HepG2 (cell line): ENCODE data around the gene SECTM1. TPM values are rescaled to one million over a fixed set of nuclear protein-coding genes. Genes with fewer than 3 reads are reported as not detected.

Experiments
- ATAC-seq: fragments of 200-7000 bp; cut with Tn5 transposase; 3 replicates; pipeline ENCODE4 v1.9.1; 2020; ENCODE audit warnings: mild to moderate bottlenecking, moderate library complexity
- BruUV-seq: library from RNA; stranded (reverse); fragments of 400-500 nt; replicated peaks from 2 replicates; lab custom pipeline; 2021; lab: Mats Ljungman, UMichigan
- CTCF ChIA-PET: fragments of 300-600 bp; formaldehyde crosslinking; extraction: SDS; loops from one replicate; lab custom pipeline; 2021; ENCODE audit warnings: low total read pairs, inconsistent platforms, low intra/inter-chr PET ratio; lab: Yijun Ruan, JAX
- POLR2A ChIA-PET: fragments of 350-600 bp; sonication (Branson Sonifier 250); formaldehyde crosslinking; loops from one replicate; lab custom pipeline; 2020; ENCODE audit warnings: antibody characterized with exemption, inconsistent platforms; lab: Yijun Ruan, JAX
- DNase-seq: peaks from one replicate; pipeline ENCODE4 v3.0.0-alpha.2; 2015; ENCODE audit warnings: low spot score
- FAIRE-seq: peaks from 3 replicates; lab custom pipeline; 2011; peaks lifted over from hg19 to GRCh38; lab: Jason Lieb, UNC
- H2AFZ ChIP-seq: one replicate; pipeline ENCODE4 v1.6.1; 2011; ENCODE audit warnings: low read length, inconsistent platforms
- H3K27ac ChIP-seq: fragments of 300-600 bp; 3 replicates; pipeline ENCODE4 v1.8.0; 2011; ENCODE audit warnings: mixed run types, mild to moderate bottlenecking, mixed read lengths, low read length, inconsistent platforms; ENCODE audit not compliant: insufficient read depth; ENCODE audit errors: extremely low read length
- H3K27me3 ChIP-seq, 2 experiments: fragments of 200-600 bp in 1 of 2; 2 replicates in 1 of 2; 3 replicates in 1 of 2; pipeline versions ENCODE4 v1.6.0 to v1.8.0; 2011; ENCODE audit warnings: low read length in 2 of 2, mild to moderate bottlenecking in 2 of 2, moderate library complexity in 2 of 2, inconsistent platforms in 1 of 2; ENCODE audit not compliant: insufficient read depth in 2 of 2, control insufficient read depth in 1 of 2
- H3K36me3 ChIP-seq, 2 experiments: fragments of 200-600 bp in 1 of 2; replicated peaks in 1 of 2; 2 replicates in 1 of 2; 3 replicates in 1 of 2; pipeline versions ENCODE4 v1.5.1 to v1.8.0; 2011; ENCODE audit warnings: low read length in 2 of 2, inconsistent platforms in 1 of 2; ENCODE audit not compliant: insufficient read depth in 2 of 2, control insufficient read depth in 1 of 2
- H3K4me1 ChIP-seq: 2 replicates; pipeline ENCODE4 v1.5.1; 2012; ENCODE audit warnings: low read length, inconsistent platforms; ENCODE audit not compliant: insufficient read depth
- H3K4me2 ChIP-seq: 2 replicates; pipeline ENCODE4 v1.6.0; 2011; ENCODE audit warnings: low read depth, low read length, inconsistent platforms
- H3K4me3 ChIP-seq, 3 experiments: fragments of 200-600 bp in 1 of 3; sonication (generic), shearing (Covaris generic) in 1 of 3; replicated peaks in 1 of 3; 2 replicates each; pipeline ENCODE4 v1.5.1; 2011 to 2016; ENCODE audit warnings: low read length in 3 of 3, inconsistent platforms in 2 of 3, low read depth in 2 of 3, mild to moderate bottlenecking in 2 of 3, control low read depth in 1 of 3, mixed read lengths in 1 of 3; ENCODE audit not compliant: insufficient read depth in 1 of 3
- H3K79me2 ChIP-seq: one replicate; pipeline ENCODE4 v1.6.1; 2011; ENCODE audit warnings: low read length, inconsistent platforms; ENCODE audit not compliant: insufficient read depth
- H3K9ac ChIP-seq: 2 replicates; pipeline ENCODE4 v1.6.0; 2011; ENCODE audit warnings: mild to moderate bottlenecking, low read depth, low read length, inconsistent platforms; ENCODE audit not compliant: insufficient read depth
- H3K9me3 ChIP-seq: 2 replicates; pipeline ENCODE4 v1.5.1; 2012; ENCODE audit warnings: mild to moderate bottlenecking, low read length
- H4K20me1 ChIP-seq: 2 replicates; pipeline ENCODE4 v1.6.0; 2011; ENCODE audit warnings: inconsistent platforms, mild to moderate bottlenecking, low read length, moderate library complexity; ENCODE audit not compliant: insufficient read depth
- AKAP8 ChIP-seq: sonication (generic); formaldehyde crosslinking; IDR thresholded peaks from 2 replicates; pipeline ENCODE4 v1.5.1; 2020; ENCODE audit warnings: mild to moderate bottlenecking, missing genetic modification reagents
- ATF4 ChIP-seq, 2 experiments: fragments of 450-650 bp in 1 of 2; sonication (generic) in 1 of 2; formaldehyde crosslinking; IDR thresholded peaks; 2 replicates each; pipeline versions ENCODE4 v1.5.0 to v1.8.0; 2020 to 2022; ENCODE audit warnings: mild to moderate bottlenecking in 1 of 2, missing genetic modification reagents in 1 of 2
- ATF7-NPFF ChIP-seq: sonication (generic); formaldehyde crosslinking; IDR thresholded peaks from 2 replicates; pipeline ENCODE4 v1.8.1; 2023; ENCODE audit warnings: mild to moderate bottlenecking, low read depth, missing genetic modification reagents, moderate library complexity
- EP300 ChIP-seq, 3 experiments: sonication (generic) in 1 of 3; formaldehyde crosslinking in 1 of 3; IDR thresholded peaks; 2 replicates each; pipeline versions ENCODE4 v1.5.1 to v1.6.1; 2011 to 2020; ENCODE audit warnings: low read depth in 2 of 3, low read length in 2 of 3, borderline replicate concordance in 1 of 3, improper control_type of control experiment in 1 of 3, mild to moderate bottlenecking in 1 of 3, missing genetic modification reagents in 1 of 3, moderate library complexity in 1 of 3
- HNRNPLL ChIP-seq: fragments of 200-400 bp; formaldehyde crosslinking; IDR thresholded peaks from 2 replicates; pipeline ENCODE4 v1.6.1; 2017; ENCODE audit warnings: mild to moderate bottlenecking, low read depth, low read length; ENCODE audit not compliant: poor library complexity, severe bottlenecking
- KDM5B ChIP-seq: sonication (generic); formaldehyde crosslinking; IDR thresholded peaks from 2 replicates; pipeline ENCODE4 v1.4.0; 2020; ENCODE audit warnings: missing genetic modification reagents, mild to moderate bottlenecking, borderline replicate concordance
- LCORL ChIP-seq, 2 experiments: fragments of 450-650 bp in 1 of 2; sonication (generic) in 1 of 2; formaldehyde crosslinking in 1 of 2; IDR thresholded peaks; 2 replicates each; pipeline versions ENCODE4 v1.5.0 to v1.6.1; 2017 to 2020; ENCODE audit warnings: antibody characterized with exemption in 1 of 2, missing genetic modification reagents in 1 of 2
- SP1 ChIP-seq, 2 experiments: fragments of 450-650 bp in 1 of 2; sonication (generic) in 1 of 2; formaldehyde crosslinking in 1 of 2; IDR thresholded peaks; 2 replicates each; pipeline versions ENCODE4 v1.4.0 to v1.6.1; 2016 to 2020; ENCODE audit warnings: missing genetic modification reagents in 1 of 2
- THAP11 ChIP-seq: IDR thresholded peaks from 2 replicates; pipeline ENCODE4 v1.6.1; 2016; ENCODE audit warnings: missing biosample characterization, missing genetic modification reagents
- WIZ ChIP-seq: sonication (generic); formaldehyde crosslinking; IDR thresholded peaks from 2 replicates; pipeline ENCODE4 v1.5.1; 2020; ENCODE audit warnings: mild to moderate bottlenecking, missing genetic modification reagents
- ZNF350 ChIP-seq: sonication (generic); formaldehyde crosslinking; IDR thresholded peaks from 2 replicates; pipeline ENCODE4 v1.4.0; 2020; ENCODE audit warnings: mild to moderate bottlenecking, low read depth, missing genetic modification reagents, borderline replicate concordance
- ZZZ3 ChIP-seq: sonication (generic); formaldehyde crosslinking; IDR thresholded peaks from 2 replicates; pipeline ENCODE4 v1.4.0; 2020; ENCODE audit warnings: missing genetic modification reagents, mild to moderate bottlenecking, borderline replicate concordance
- whole genome bisulfite sequencing: methylation state at CpG from one replicate; pipeline ENCODE4 v1.1.6; 2017; ENCODE audit warnings: low lambda C conversion rate; 5-methylcytosine and 5-hydroxymethylcytosine counted together
- in situ Hi-C: cut with HindIII; loops from 2 replicates; pipeline ENCODE4 v1.10.0; 2017; ENCODE audit warnings: low pct_unique_long_range_greater_than_20kb; ENCODE audit not compliant: extremely low pct_ligation_motif_present
- intact Hi-C: fragments of 100-400 bp; cut with micrococcal nuclease; formaldehyde crosslinking; loops from one replicate; pipeline ENCODE4 v1.10.0; 2022; ENCODE audit not compliant: unreplicated experiment
- polyA plus RNA-seq, 8 experiments: library from polyadenylated mRNA; depleted of rRNA in 3 of 8; stranded (reverse) in 7 of 8; unstranded in 1 of 8; fragments of >200 nt; fragmentation: Illumina TruSeq in 4 of 8; extraction: Trizol in 4 of 8; gene quantifications; 2 replicates each; pipeline versions ENCODE4 v1.2.1 to v1.2.3, GENCODE V29; 2011 to 2016; ENCODE audit warnings: low read depth in 4 of 8, missing spikeins in 1 of 8, mixed read lengths in 1 of 8; ENCODE audit not compliant: insufficient read depth in 1 of 8
- total RNA-seq, 5 experiments: library from RNA; depleted of rRNA; stranded (reverse); fragments of >200 nt; fragmentation: Illumina TruSeq; extraction: Trizol; gene quantifications; 2 replicates each; pipeline ENCODE4 v1.2.3, GENCODE V29; 2016; ENCODE audit warnings: low read depth in 1 of 5
- TF ChIP-seq, protein P1 (sequence below): sonication (generic); formaldehyde crosslinking; IDR thresholded peaks from 2 replicates; pipeline ENCODE4 v1.8.0; 2022; ENCODE audit warnings: mild to moderate bottlenecking, missing genetic modification reagents, moderate library complexity

SECTM1 gene
- total and polyA plus RNA-seq, 2 of the 13 experiments (the other 11 are each of a cell fraction or from before 2014, with no cell fraction given) = 3.5 to 5.3 TPM

- H3K4me2 ChIP-seq = peak overlapping the region; percentile 68; the same call in 1 of the 2 replicates
- H2AFZ ChIP-seq = no peak overlapping the region
- no peaks in the 10 kb centered on the region for H3K36me3 ChIP-seq
- H3K27me3 ChIP-seq = no peaks in the 10 kb centered on the region
- 67% methylated on average over 2 of the region's 2 CpGs for WGBS
- intact Hi-C loops = no loop called here
- H3K27ac ChIP-seq = no peak overlapping the region
- H4K20me1 ChIP-seq = no peaks in the 10 kb centered on the region
- H3K4me1 ChIP-seq = peaks cover 71% of the 10 kb centered on the region
- CTCF ChIA-PET = interaction anchor here (0.6 kb wide), 1 partner anchor 67 kb away, joined by 3 read pairs; no protein-coding TSS in a partner anchor
- TF ChIP-seq WIZ (CRISPR knock-in tag) = no peak
- peak; percentile 9 for TF ChIP-seq HNRNPLL
- peak; percentile 3; the same call in 1 of the 2 replicates for TF ChIP-seq KDM5B (CRISPR knock-in tag)
- no peak for TF ChIP-seq THAP11 (CRISPR knock-in tag)
- 0 out of 2 replicates have a peak, but pooled peaks have one; percentile 45 for TF ChIP-seq ZNF350 (CRISPR knock-in tag)
- no peak for TF ChIP-seq LCORL (IDR thresholded peaks at IDR 0.05)
- no peak for TF ChIP-seq LCORL (CRISPR knock-in tag; IDR thresholded peaks at IDR 0.05)
- no peak for TF ChIP-seq AKAP8
- no peak for TF ChIP-seq ZZZ3
- TF ChIP-seq ATF7-NPFF (CRISPR knock-in tag) = 0 out of 2 replicates have a peak, but pooled peaks have one; percentile 16
- TF ChIP-seq SP1 (IDR thresholded peaks at IDR 0.05) = no peak
- TF ChIP-seq SP1 (CRISPR knock-in tag; IDR thresholded peaks at IDR 0.05) = no peak
- TF ChIP-seq, protein P1, sequence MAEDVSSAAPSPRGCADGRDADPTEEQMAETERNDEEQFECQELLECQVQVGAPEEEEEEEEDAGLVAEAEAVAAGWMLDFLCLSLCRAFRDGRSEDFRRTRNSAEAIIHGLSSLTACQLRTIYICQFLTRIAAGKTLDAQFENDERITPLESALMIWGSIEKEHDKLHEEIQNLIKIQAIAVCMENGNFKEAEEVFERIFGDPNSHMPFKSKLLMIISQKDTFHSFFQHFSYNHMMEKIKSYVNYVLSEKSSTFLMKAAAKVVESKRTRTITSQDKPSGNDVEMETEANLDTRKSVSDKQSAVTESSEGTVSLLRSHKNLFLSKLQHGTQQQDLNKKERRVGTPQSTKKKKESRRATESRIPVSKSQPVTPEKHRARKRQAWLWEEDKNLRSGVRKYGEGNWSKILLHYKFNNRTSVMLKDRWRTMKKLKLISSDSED (CRISPR knock-in tag) = no peak
- no peak for TF ChIP-seq ATF4 (CRISPR knock-in tag; IDR thresholded peaks at IDR 0.05)
- no peak for TF ChIP-seq EP300 (IDR thresholded peaks at IDR 0.05; ENCODE audit: low read depth in 2 of 2, low read length in 2 of 2)
- 0 out of 2 replicates have a peak, but pooled peaks have one; percentile 22 for TF ChIP-seq EP300 (CRISPR knock-in tag; IDR thresholded peaks at IDR 0.05; ENCODE audit: borderline replicate concordance)
- TF ChIP-seq, all 625 proteins: peak for 5
- DNase-seq (no peak), ATAC-seq (no peak; the same call in 2 of the 3 replicates), FAIRE-seq (no peak)
- H3K79me2 ChIP-seq = no peaks in the 10 kb centered on the region
- POLR2A ChIA-PET = interaction anchor here (0.7 to 5.0 kb wide), 9 partner anchors 9 to 105 kb away, joined by 3 to 36 read pairs (median 10); partner anchors contain the start of gene CD7
- BruUV-seq = no TSS peak
- no peak overlapping the region for H3K4me3 ChIP-seq
- no peak overlapping the region for H3K9ac ChIP-seq
- H3K9me3 ChIP-seq = no peaks in the 10 kb centered on the region
- in situ Hi-C loops = loop anchor here (10.0 kb wide), 1 partner anchor 197 kb away; no protein-coding TSS in a partner anchor
These were observed 23.8 kb upstream of the SECTM1 start for GRCh38 chr17:82357394-82357793.
